IMR-90 (cell line): ENCODE data around the gene CFAP210. TPM values are rescaled to one million over a fixed set of nuclear protein-coding genes. Genes with fewer than 3 reads are reported as not detected.

Experiments used
- ATAC-seq: fragments of 200-7000 bp; cut with Tn5 transposase; 2 replicates; pipeline ENCODE4 v1.9.1; 2020; ENCODE audit warnings: low read depth, mild to moderate bottlenecking, moderate library complexity
- BruUV-seq: library from RNA; stranded (reverse); fragments of 400-500 nt; replicated peaks from 2 replicates; lab custom pipeline; 2021; lab: Mats Ljungman, UMichigan
- CTCF ChIA-PET: fragments of 300-600 bp; formaldehyde crosslinking; extraction: SDS; loops from one replicate; lab custom pipeline; 2021; ENCODE audit warnings: antibody characterized with exemption; lab: Yijun Ruan, JAX
- POLR2A ChIA-PET: fragments of 300-600 bp; sonication (Branson Sonifier 250); formaldehyde crosslinking; loops from one replicate; lab custom pipeline; 2022; ENCODE audit warnings: antibody characterized with exemption; ENCODE audit not compliant: unreplicated experiment; lab: Charles Lee
- DNase-seq: peaks from one replicate; pipeline ENCODE4 v3.0.0; 2013
- H2AFZ ChIP-seq: replicated peaks from 2 replicates; pipeline ENCODE3; 2013; ENCODE audit warnings: low read length, mild to moderate bottlenecking; ENCODE audit not compliant: poor library complexity
- H2AK5ac ChIP-seq: 2 replicates; pipeline ENCODE4 v1.6.1; 2013; ENCODE audit warnings: low read depth, low read length, inconsistent platforms
- H2AK9ac ChIP-seq: replicated peaks from 2 replicates; pipeline ENCODE3; 2013; ENCODE audit warnings: mild to moderate bottlenecking, low read depth, low read length, moderate library complexity; ENCODE audit not compliant: poor library complexity
- H2BK120ac ChIP-seq: 2 replicates; pipeline ENCODE4 v1.6.1; 2013; ENCODE audit warnings: low read depth, low read length, inconsistent platforms
- H2BK15ac ChIP-seq: 3 replicates; pipeline ENCODE4 v1.6.1; 2013; ENCODE audit warnings: low read depth, low read length, inconsistent platforms
- H2BK20ac ChIP-seq: 2 replicates; pipeline ENCODE4 v1.6.1; 2013; ENCODE audit warnings: low read depth, mild to moderate bottlenecking, inconsistent platforms, low read length, moderate library complexity
- H2BK5ac ChIP-seq: 2 replicates; pipeline ENCODE4 v1.6.1; 2013; ENCODE audit warnings: mild to moderate bottlenecking, low read depth, low read length, inconsistent platforms; ENCODE audit not compliant: poor library complexity, severe bottlenecking
- H3K14ac ChIP-seq: replicated peaks from 2 replicates; pipeline ENCODE4 v1.6.1; 2013; ENCODE audit warnings: low read depth, low read length, inconsistent platforms
- H3K18ac ChIP-seq: 2 replicates; pipeline ENCODE4 v1.6.1; 2013; ENCODE audit warnings: low read depth, low read length, control low read depth
- H3K23ac ChIP-seq: 2 replicates; pipeline ENCODE4 v1.6.1; 2013; ENCODE audit warnings: low read depth, low read length, inconsistent platforms
- H3K27ac ChIP-seq: 2 replicates; pipeline ENCODE4 v1.5.1; 2013; ENCODE audit warnings: mild to moderate bottlenecking, control low read depth, low read length; ENCODE audit not compliant: insufficient read depth
- H3K27me3 ChIP-seq: 2 replicates; pipeline ENCODE4 v1.6.1; 2013; ENCODE audit warnings: low read length; ENCODE audit not compliant: control insufficient read depth, insufficient read depth
- H3K36me3 ChIP-seq: 2 replicates; pipeline ENCODE4 v1.6.1; 2013; ENCODE audit warnings: low read length, mixed read lengths; ENCODE audit not compliant: control insufficient read depth, insufficient read depth
- H3K4ac ChIP-seq: 2 replicates; pipeline ENCODE4 v1.6.1; 2013; ENCODE audit warnings: low read depth, low read length, inconsistent platforms
- H3K4me1 ChIP-seq: 2 replicates; pipeline ENCODE4 v1.6.1; 2013; ENCODE audit warnings: low read length, mixed read lengths; ENCODE audit not compliant: control insufficient read depth, insufficient read depth
- H3K4me2 ChIP-seq: 2 replicates; pipeline ENCODE4 v1.6.1; 2013; ENCODE audit warnings: low read depth, mild to moderate bottlenecking, control low read depth, low read length, moderate library complexity
- H3K4me3 ChIP-seq: 2 replicates; pipeline ENCODE4 v1.5.1; 2013; ENCODE audit warnings: low read depth, mild to moderate bottlenecking, control low read depth, low read length, moderate library complexity; ENCODE audit not compliant: insufficient read depth
- H3K56ac ChIP-seq: 2 replicates; pipeline ENCODE4 v1.6.1; 2013; ENCODE audit warnings: low read length, inconsistent platforms; ENCODE audit not compliant: insufficient read depth; ENCODE audit errors: extremely low read depth
- H3K79me1 ChIP-seq, 2 experiments: 2 replicates each; pipeline ENCODE4 v1.6.1; 2013; ENCODE audit warnings: low read length in 2 of 2, inconsistent platforms in 1 of 2, low read depth in 1 of 2
- H3K9ac ChIP-seq: 2 replicates; pipeline ENCODE4 v1.6.1; 2013; ENCODE audit warnings: low read depth, low read length, control low read depth
- H3K9me1 ChIP-seq: 2 replicates; pipeline ENCODE4 v1.6.1; 2013; ENCODE audit warnings: low read length, inconsistent platforms; ENCODE audit not compliant: insufficient read depth
- H3K9me3 ChIP-seq: 2 replicates; pipeline ENCODE4 v1.6.1; 2013; ENCODE audit warnings: low read length; ENCODE audit not compliant: control insufficient read depth, insufficient read depth
- H4K20me1 ChIP-seq: 2 replicates; pipeline ENCODE4 v1.6.1; 2013; ENCODE audit warnings: low read length, inconsistent platforms; ENCODE audit not compliant: insufficient read depth
- H4K5ac ChIP-seq: 2 replicates; pipeline ENCODE4 v1.6.1; 2013; ENCODE audit warnings: mild to moderate bottlenecking, low read depth, low read length, control low read depth
- H4K8ac ChIP-seq, 2 experiments: 2 replicates each; pipeline ENCODE4 v1.6.1; 2013; ENCODE audit warnings: low read depth in 2 of 2, low read length in 2 of 2, control low read depth in 1 of 2, inconsistent platforms in 1 of 2
- H4K91ac ChIP-seq: 2 replicates; pipeline ENCODE4 v1.6.1; 2013; ENCODE audit warnings: low read depth, low read length, inconsistent platforms; ENCODE audit not compliant: insufficient read depth
- BHLHE40 ChIP-seq: fragments of 150-350 bp; IDR thresholded peaks from 2 replicates; pipeline ENCODE4 v1.6.1; 2016; ENCODE audit warnings: mild to moderate bottlenecking, low read depth, low read length
- CEBPB ChIP-seq: IDR thresholded peaks from 2 replicates; pipeline ENCODE4 v1.6.1; 2012; ENCODE audit warnings: low read depth, low read length, improper control_type of control experiment
- CHD1 ChIP-seq: IDR thresholded peaks from 2 replicates; pipeline ENCODE4 v1.6.1; 2012; ENCODE audit warnings: low read depth, low read length, improper control_type of control experiment
- CTCF ChIP-seq: conservative IDR thresholded peaks from 2 replicates; pipeline ENCODE4 v1.5.1; 2012; ENCODE audit warnings: mild to moderate bottlenecking, low read depth, low read length, improper control_type of control experiment
- ELK1 ChIP-seq: fragments of 150-350 bp; IDR thresholded peaks from 2 replicates; pipeline ENCODE4 v1.6.1; 2016; ENCODE audit warnings: low read depth, mild to moderate bottlenecking, low read length, moderate library complexity, borderline replicate concordance
- FOS ChIP-seq: fragments of 150-350 bp; IDR thresholded peaks from 2 replicates; pipeline ENCODE4 v1.6.1; 2016; ENCODE audit warnings: low read depth, low read length
- MAZ ChIP-seq: IDR thresholded peaks from 2 replicates; pipeline ENCODE4 v1.6.1; 2012; ENCODE audit warnings: low read depth, mild to moderate bottlenecking, low read length, improper control_type of control experiment, moderate library complexity, borderline replicate concordance
- NFE2L2 ChIP-seq: fragments of 150-350 bp; IDR thresholded peaks from 2 replicates; pipeline ENCODE4 v1.6.1; 2016; ENCODE audit warnings: low read depth, mild to moderate bottlenecking, low read length
- POLR2A ChIP-seq: IDR thresholded peaks from 2 replicates; pipeline ENCODE4 v1.6.1; 2012; ENCODE audit warnings: mild to moderate bottlenecking, low read depth, low read length
- RAD21 ChIP-seq: IDR thresholded peaks from 2 replicates; pipeline ENCODE4 v1.6.1; 2012; ENCODE audit warnings: low read length, improper control_type of control experiment
- RFX5 ChIP-seq: IDR thresholded peaks from 2 replicates; pipeline ENCODE4 v1.8.0; 2012; ENCODE audit warnings: low read depth, mild to moderate bottlenecking, low read length, moderate library complexity
- SMC3 ChIP-seq: fragments of 150-350 bp; IDR thresholded peaks from 2 replicates; pipeline ENCODE4 v1.6.1; 2016; ENCODE audit warnings: low read depth, mild to moderate bottlenecking, antibody characterized with exemption, low read length, moderate library complexity
- USF2 ChIP-seq: fragments of 150-350 bp; IDR thresholded peaks from 2 replicates; pipeline ENCODE4 v1.6.1; 2017; ENCODE audit warnings: mild to moderate bottlenecking, antibody characterized with exemption, low read length, low read depth
- WGBS, 2 experiments: methylation state at CpG; one replicate each; pipeline versions ENCODE4 v1.1.5 to v1.1.7; 2013; ENCODE audit warnings: missing lambda C conversion rate in 2 of 2; ENCODE audit not compliant: insufficient read length in 1 of 2; ENCODE audit errors: extremely low coverage in 2 of 2; 5-methylcytosine and 5-hydroxymethylcytosine counted together
- dilution Hi-C: fragments of 300-500 bp; cut with HindIII; formaldehyde crosslinking; loops from one replicate; pipeline ENCODE4 v1.14.3; 2018; ENCODE audit warnings: low sequenced_read_pairs; ENCODE audit not compliant: unreplicated experiment
- in situ Hi-C: fragments of 300-500 bp; cut with MboI; formaldehyde crosslinking; loops from 3 replicates; pipeline ENCODE4 v1.14.3; 2019; ENCODE audit warnings: low sequenced_read_pairs, inconsistent platforms, mixed read lengths
- intact Hi-C: fragments of 100-400 bp; cut with micrococcal nuclease; formaldehyde crosslinking; loops from 2 replicates; pipeline ENCODE4 v1.10.0; 2022
- polyA plus RNA-seq, 3 experiments: library from polyadenylated mRNA; depleted of rRNA; stranded (reverse); fragments of >200 nt; gene quantifications; 2 replicates each; pipeline ENCODE4 v1.2.3, GENCODE V29; 2012; ENCODE audit warnings: low replicate concordance in 1 of 3
- total RNA-seq: library from RNA; depleted of rRNA; stranded (reverse); fragments of >200 nt; gene quantifications from 2 replicates; pipeline ENCODE4 v1.2.3, GENCODE V29; 2012

Gene CFAP210
- total and polyA plus RNA-seq, 2 of the 4 experiments (the other 2 are of a cell fraction) = not detected

- TF ChIP-seq CEBPB (no peak), RFX5 (peak; percentile 69; the same call in 1 of the 2 replicates), POLR2A (peak; percentile 75)
Observed at GRCh38 chr2:169694113-169694893, at the start of gene CFAP210, which contains the start of gene PHOSPHO2 (continued).

- no peaks in the 10 kb centered on the region for H3K9me3 ChIP-seq
- no peak overlapping the region for H2BK5ac ChIP-seq
- CTCF ChIA-PET = no interaction called here
- no peaks in the 10 kb centered on the region for H4K20me1 ChIP-seq
- BruUV-seq = no TSS peak
- H2BK120ac ChIP-seq = no peak overlapping the region
- no peak overlapping the region for H3K4ac ChIP-seq
- no peak overlapping the region for H4K5ac ChIP-seq
- H4K8ac ChIP-seq = no peak overlapping the region
- POLR2A ChIA-PET = no interaction called here
- H3K27me3 ChIP-seq = no peaks in the 10 kb centered on the region
- H4K91ac ChIP-seq = no peak overlapping the region
- no peak overlapping the region for H3K4me2 ChIP-seq
- no peak overlapping the region for H2AK5ac ChIP-seq
- no peak overlapping the region for H3K27ac ChIP-seq
- H2AFZ ChIP-seq = no peak overlapping the region
- no peak overlapping the region for H3K4me3 ChIP-seq
- dilution Hi-C loops = no loop called here
- WGBS, 2 experiments = no CpG with 5 or more reads among the region's 4 CpGs
- H3K9me1 ChIP-seq = no peaks in the 10 kb centered on the region
- H3K36me3 ChIP-seq = peaks cover 4% of the 10 kb centered on the region; the same call in 1 of the 2 replicates
- H3K79me1 ChIP-seq = no peaks in the 10 kb centered on the region
- DNase-seq (no peak), ATAC-seq (no peak)
- no peak overlapping the region for H2AK9ac ChIP-seq
- no peak overlapping the region for H3K18ac ChIP-seq
- H3K56ac ChIP-seq = no peak overlapping the region
- H2BK15ac ChIP-seq = no peak overlapping the region
- no peak overlapping the region for H3K23ac ChIP-seq
- in situ Hi-C loops = no loop called here
- no peak overlapping the region for H3K9ac ChIP-seq
- H3K4me1 ChIP-seq = no peaks in the 10 kb centered on the region
- no peak overlapping the region for H2BK20ac ChIP-seq
- no peak overlapping the region for H3K14ac ChIP-seq
- intact Hi-C loops = no loop called here
- TF ChIP-seq RAD21 = no peak
- TF ChIP-seq POLR2A = no peak
- no peak for TF ChIP-seq SMC3
- TF ChIP-seq FOS = no peak
- no peak for TF ChIP-seq RFX5
- no peak for TF ChIP-seq MAZ
- TF ChIP-seq USF2 = no peak
- no peak for TF ChIP-seq CTCF
- TF ChIP-seq ELK1 = no peak
- TF ChIP-seq BHLHE40 = no peak
- no peak for TF ChIP-seq CEBPB
- no peak for TF ChIP-seq NFE2L2
- TF ChIP-seq CHD1 = no peak
Observed at GRCh38 chr2:169743549-169743948, 49.3 kb upstream of the CFAP210 start.
